Fibroblast of lung (primary cell): ENCODE results near the gene SETX. TPM values are rescaled to one million over a fixed set of nuclear protein-coding genes. Genes with fewer than 3 reads are reported as not detected.

ENCODE experiments used
- DNase-seq, 2 donors: peaks; one replicate each; pipeline versions ENCODE4 v3.0.0 to v3.0.0-alpha.2; 2010; ENCODE audit warnings: low read depth in 2 of 2
- H2AFZ ChIP-seq: 2 replicates; pipeline ENCODE4 v1.5.1; 2012; ENCODE audit warnings: low read length, control low read depth, inconsistent platforms
- H3K27ac ChIP-seq: 2 replicates; pipeline ENCODE4 v1.5.1; 2011; ENCODE audit warnings: low read length, control low read depth; ENCODE audit not compliant: insufficient read depth
- H3K27me3 ChIP-seq: 2 replicates; pipeline ENCODE4 v1.5.1; 2011; ENCODE audit warnings: mild to moderate bottlenecking, low read length; ENCODE audit not compliant: control insufficient read depth, insufficient read depth
- H3K36me3 ChIP-seq: 2 replicates; pipeline ENCODE4 v1.5.1; 2011; ENCODE audit warnings: low read length; ENCODE audit not compliant: control insufficient read depth, insufficient read depth
- H3K4me1 ChIP-seq: 2 replicates; pipeline ENCODE4 v1.5.1; 2011; ENCODE audit warnings: low read length; ENCODE audit not compliant: control insufficient read depth, insufficient read depth; ENCODE audit errors: extremely low read depth
- H3K4me2 ChIP-seq: 2 replicates; pipeline ENCODE4 v1.5.1; 2011; ENCODE audit warnings: low read length, control low read depth; ENCODE audit not compliant: insufficient read depth; ENCODE audit errors: extremely low read depth
- H3K4me3 ChIP-seq, 4 experiments: fragments of 200-600 bp in 1 of 4; sonication (generic) in 1 of 4; replicated peaks in 1 of 4; 2 replicates each; pipeline ENCODE4 v1.5.1; 2011 to 2016; ENCODE audit warnings: low read length in 4 of 4, low read depth in 3 of 4, mild to moderate bottlenecking in 3 of 4, control low read depth in 2 of 4, inconsistent platforms in 1 of 4, mixed read lengths in 1 of 4; ENCODE audit not compliant: insufficient read depth in 1 of 4; ENCODE audit errors: control extremely low read depth in 1 of 4
- H3K79me2 ChIP-seq: 2 replicates; pipeline ENCODE4 v1.5.1; 2012; ENCODE audit warnings: mild to moderate bottlenecking, low read length, inconsistent platforms; ENCODE audit not compliant: control insufficient read depth, insufficient read depth
- H3K9ac ChIP-seq: 2 replicates; pipeline ENCODE4 v1.5.1; 2011; ENCODE audit warnings: mild to moderate bottlenecking, low read length, control low read depth; ENCODE audit not compliant: insufficient read depth
- H3K9me3 ChIP-seq: 2 replicates; pipeline ENCODE4 v1.5.1; 2012; ENCODE audit warnings: low read depth, low read length; ENCODE audit not compliant: control insufficient read depth, insufficient read depth
- H4K20me1 ChIP-seq: 2 replicates; pipeline ENCODE4 v1.5.1; 2011; ENCODE audit warnings: low read length; ENCODE audit not compliant: control insufficient read depth, insufficient read depth; ENCODE audit errors: extremely low read depth
- CTCF ChIP-seq, 2 donors: IDR thresholded peaks in 1 of 2; conservative IDR thresholded peaks in 1 of 2; 1 replicate in 1 of 2; 2 replicates in 1 of 2; pipeline ENCODE4 v1.5.1; 2011 to 2012; ENCODE audit warnings: low read length in 2 of 2, control low read depth in 1 of 2, inconsistent platforms in 1 of 2, low read depth in 1 of 2, mild to moderate bottlenecking in 1 of 2
- EZH2 ChIP-seq: IDR thresholded peaks from 2 replicates; pipeline ENCODE4 v1.5.1; 2012; ENCODE audit warnings: low read length, control low read depth, mild to moderate bottlenecking; ENCODE audit errors: missing control alignments
- polyA plus RNA-seq, 2 donors: library from polyadenylated mRNA; depleted of rRNA in 1 of 2; stranded (reverse) in 1 of 2; unstranded in 1 of 2; fragments of >200 nt; gene quantifications; 2 replicates each; pipeline ENCODE4 v1.2.1, GENCODE V29; 2011 to 2012; ENCODE audit warnings: missing spikeins in 1 of 2
- total RNA-seq: library from RNA; depleted of rRNA; stranded (reverse); fragments of >200 nt; gene quantifications from 2 replicates; pipeline ENCODE4 v1.2.1, GENCODE V29; 2014

SETX gene
- total and polyA plus RNA-seq, 2 donors (not counting 1 experiment from before 2014, with no cell fraction given) = 31.5 to 78.3 TPM

DNA sequence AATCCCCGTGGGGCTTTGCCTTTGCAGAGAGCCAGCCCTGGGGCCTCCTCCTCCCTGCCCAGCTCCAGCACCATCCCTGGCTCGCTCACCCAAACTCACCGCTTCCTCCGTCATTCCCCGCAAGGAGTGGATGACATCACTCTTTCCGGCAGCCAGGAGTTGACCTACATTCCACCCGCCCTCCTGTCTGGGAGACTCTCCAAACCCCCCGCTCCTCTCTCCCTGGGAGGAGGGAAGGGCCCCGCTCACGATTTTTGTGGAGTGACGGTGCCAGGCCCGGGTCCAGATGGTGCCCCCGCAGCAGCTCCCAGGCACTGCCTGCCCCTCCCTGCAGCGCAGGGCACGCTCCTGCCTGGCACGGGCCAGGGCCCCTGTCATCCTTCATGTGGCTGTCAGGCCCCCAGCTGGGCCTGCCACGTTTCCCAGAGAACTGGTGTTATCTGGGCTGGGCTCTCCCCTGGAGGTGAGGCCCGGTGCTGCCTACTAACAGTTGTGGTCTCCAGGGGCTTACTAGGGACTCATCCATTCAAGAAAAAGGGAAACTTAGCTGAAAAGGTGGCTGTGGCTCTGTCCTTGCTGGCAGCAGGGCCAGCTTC is 140.7 kb downstream of the SETX start:
- H3K9ac ChIP-seq = no peak overlapping the region
- TF ChIP-seq CTCF (conservative IDR thresholded peaks at IDR 0.05 in 1 of 2, IDR thresholded peaks at IDR 0.05 in 1 of 2; ENCODE audit: low read depth in 1 of 2, low read length in 2 of 2) (no peak), EZH2 (no peak)
- H3K27me3 ChIP-seq = peaks cover 2% of the 10 kb centered on the region
- H3K4me2 ChIP-seq = peak overlapping the region; percentile 68
- H3K9me3 ChIP-seq = no peaks in the 10 kb centered on the region
- peaks cover 2% of the 10 kb centered on the region for H3K4me1 ChIP-seq
- H2AFZ ChIP-seq = no peak overlapping the region
- no peaks in the 10 kb centered on the region for H3K36me3 ChIP-seq
- peak; percentile 61 to 97 for DNase-seq
- H3K79me2 ChIP-seq = no peaks in the 10 kb centered on the region
- H3K27ac ChIP-seq = peak overlapping the region; percentile 20
- no peaks in the 10 kb centered on the region for H4K20me1 ChIP-seq
- no peak overlapping the region for H3K4me3 ChIP-seq

- no peak for DNase-seq
- no peaks in the 10 kb centered on the region for H4K20me1 ChIP-seq
- H3K36me3 ChIP-seq = no peaks in the 10 kb centered on the region
- peaks cover 2% of the 10 kb centered on the region for H3K4me1 ChIP-seq
- no peak overlapping the region for H3K4me3 ChIP-seq
- H3K79me2 ChIP-seq = no peaks in the 10 kb centered on the region
- no peak overlapping the region for H3K9ac ChIP-seq
- no peak overlapping the region for H3K27ac ChIP-seq
- H3K27me3 ChIP-seq = peaks cover 2% of the 10 kb centered on the region
- TF ChIP-seq CTCF (conservative IDR thresholded peaks at IDR 0.05 in 1 of 2, IDR thresholded peaks at IDR 0.05 in 1 of 2; ENCODE audit: low read depth in 1 of 2, low read length in 2 of 2) (no peak), EZH2 (no peak)
- no peak overlapping the region for H3K4me2 ChIP-seq
- no peak overlapping the region for H2AFZ ChIP-seq
- H3K9me3 ChIP-seq = no peaks in the 10 kb centered on the region
These were observed 143.2 kb downstream of the SETX start for GRCh38 chr9:132211570-132211969.

Other genes starting within 250 kb of the SETX start
- gene NTNG2, start 192.9 kb downstream of the SETX start, total RNA-seq = 0.77 and 2.1 TPM in 2 replicates
- gene NTNG2, start 192.9 kb downstream of the SETX start, polyA plus RNA-seq = 0.26 and 1.3 TPM in 2 replicates
- gene TTF1, start 51.9 kb upstream of the SETX start, total RNA-seq = 6.9 and 8.2 TPM in 2 replicates
- gene TTF1, start 51.9 kb upstream of the SETX start, polyA plus RNA-seq = 11.6 and 13.4 TPM in 2 replicates
- 0.26 TPM in 1 of 2 replicates, not detected in the other for gene CFAP77, start 55.2 kb upstream of the SETX start, total RNA-seq
- gene CFAP77, start 55.2 kb upstream of the SETX start, polyA plus RNA-seq = not detected in 2 replicates
- gene BARHL1, start 227.6 kb upstream of the SETX start, total RNA-seq = not detected in 2 replicates
- gene BARHL1, start 227.6 kb upstream of the SETX start, polyA plus RNA-seq = not detected in 2 replicates